NT2/D1 (cell line): ENCODE data around the gene LIMCH1.
"Not testable (repeated sequence)": the region's sequence is repeated elsewhere in the genome, so short reads cannot be mapped to it uniquely, and the experiment has no call there.

Experiments
- DNase-seq: peaks from one replicate; pipeline ENCODE4 v3.0.0-alpha.2; 2011; ENCODE audit warnings: low read depth, low spot score
- H3K27me3 ChIP-seq: 2 replicates; pipeline ENCODE4 v1.6.0; 2011; ENCODE audit warnings: mild to moderate bottlenecking; ENCODE audit not compliant: insufficient read length, insufficient read depth
- H3K36me3 ChIP-seq: 2 replicates; pipeline ENCODE4 v1.6.1; 2011; ENCODE audit warnings: mild to moderate bottlenecking, low read length, mixed read lengths; ENCODE audit not compliant: insufficient read depth, insufficient read length
- H3K4me1 ChIP-seq: 2 replicates; pipeline ENCODE4 v1.5.1; 2011; ENCODE audit not compliant: insufficient read depth, insufficient read length
- H3K4me3 ChIP-seq: 2 replicates; pipeline ENCODE4 v1.5.1; 2011; ENCODE audit warnings: low read depth; ENCODE audit not compliant: insufficient read length
- H3K9ac ChIP-seq: 2 replicates; pipeline ENCODE4 v1.6.0; 2011; ENCODE audit warnings: low read depth; ENCODE audit not compliant: insufficient read length
- H3K9me3 ChIP-seq: 2 replicates; pipeline ENCODE4 v1.5.1; 2011; ENCODE audit warnings: mild to moderate bottlenecking, low read length; ENCODE audit not compliant: insufficient read depth
- SUZ12 ChIP-seq: IDR thresholded peaks from 2 replicates; pipeline ENCODE4 v1.6.1; 2011; ENCODE audit not compliant: insufficient read length, insufficient read depth; ENCODE audit errors: extremely low read depth
- YY1 ChIP-seq: IDR thresholded peaks from 2 replicates; pipeline ENCODE4 v1.6.1; 2011; ENCODE audit not compliant: insufficient read length, insufficient read depth
- ZNF274 ChIP-seq: IDR thresholded peaks from 2 replicates; pipeline ENCODE4 v1.6.1; 2011; ENCODE audit warnings: mild to moderate bottlenecking, low read depth, low read length

LIMCH1 gene

GRCh38 chr4:41538017-41538733 is at the start of gene LIMCH1:
Gene LIMCH1 (plus strand): TSS chr4:41538157. CDS start chr4:41605996, 67,839 bp downstream.
- TF ChIP-seq SUZ12 (no peak), ZNF274 (no peak), YY1 (no peak)
- no peak within 1 kb of the TSS for H3K4me3 ChIP-seq
- no peaks in the 10 kb centered on the region for H3K9me3 ChIP-seq
- no peaks in the 10 kb centered on the region for H3K27me3 ChIP-seq
- DNase-seq, result no peak
- no peak within 1 kb of the TSS for H3K9ac ChIP-seq
- no peaks in the 10 kb centered on the region for H3K36me3 ChIP-seq
- peaks cover 3% of the 10 kb centered on the region for H3K4me1 ChIP-seq

GRCh38 chr4:41491081-41491576 is 46.8 kb upstream of the LIMCH1 start:
- H3K4me3 ChIP-seq, H3K9me3 ChIP-seq, H3K4me1 ChIP-seq, H3K36me3 ChIP-seq, DNase-seq, H3K27me3 ChIP-seq, H3K9ac ChIP-seq: not testable (repeated sequence)

DNA sequence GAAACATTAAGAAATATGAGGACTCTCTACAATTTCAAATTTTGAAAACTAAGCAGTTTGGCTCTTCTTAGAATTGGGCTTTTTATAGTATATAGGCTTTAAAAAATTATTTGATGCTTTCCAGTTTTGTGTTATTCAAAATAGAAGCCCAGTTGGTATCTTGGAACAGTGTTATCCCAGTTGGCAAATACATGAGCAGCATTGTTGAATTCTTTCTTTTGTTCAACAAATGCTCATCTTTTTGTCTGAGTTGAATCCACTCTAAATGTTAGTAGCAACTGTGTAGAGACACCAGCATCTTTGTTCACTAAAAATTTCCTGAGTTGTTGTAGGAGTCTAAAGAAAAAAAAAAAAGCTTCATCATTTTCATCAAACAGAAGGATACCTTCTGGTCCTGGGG is 41.0 kb upstream of the LIMCH1 start:
- H3K4me3 ChIP-seq, result no peak overlapping the region
- no peak overlapping the region for H3K9ac ChIP-seq
- H3K36me3 ChIP-seq, result no peaks in the 10 kb centered on the region
- H3K9me3 ChIP-seq, result no peaks in the 10 kb centered on the region
- no peaks in the 10 kb centered on the region for H3K27me3 ChIP-seq
- no peaks in the 10 kb centered on the region for H3K4me1 ChIP-seq
- DNase-seq, result no peak
- no peak for TF ChIP-seq YY1

- Histone ChIP-seq H3K27me3 (no peaks in the 10 kb centered on the region), H3K9me3 (no peaks in the 10 kb centered on the region), H3K4me3 (no peak overlapping the region), H3K9ac (no peak overlapping the region), H3K4me1 (no peaks in the 10 kb centered on the region), H3K36me3 (no peaks in the 10 kb centered on the region)
- DNase-seq, result no peak
- TF ChIP-seq SUZ12 (no peak), YY1 (no peak), ZNF274 (no peak)
Observed at GRCh38 chr4:41498177-41498576, 39.8 kb upstream of the LIMCH1 start.

GRCh38 chr4:41504167-41504818 is 33.7 kb upstream of the LIMCH1 start:
- Histone ChIP-seq H3K36me3 (no peaks in the 10 kb centered on the region), H3K4me3 (no peak overlapping the region), H3K9ac (no peak overlapping the region), H3K4me1 (no peaks in the 10 kb centered on the region), H3K27me3 (no peaks in the 10 kb centered on the region), H3K9me3 (no peaks in the 10 kb centered on the region)
- no peak for DNase-seq
- TF ChIP-seq SUZ12 (no peak), ZNF274 (no peak), YY1 (no peak)

GRCh38 chr4:41505161-41505661 is 32.7 kb upstream of the LIMCH1 start:
- Histone ChIP-seq H3K4me1 (no peaks in the 10 kb centered on the region), H3K4me3 (no peak overlapping the region), H3K27me3 (no peaks in the 10 kb centered on the region), H3K36me3 (no peaks in the 10 kb centered on the region), H3K9me3 (no peaks in the 10 kb centered on the region), H3K9ac (no peak overlapping the region)
- TF ChIP-seq ZNF274 (no peak), SUZ12 (no peak), YY1 (no peak)
- no peak for DNase-seq

DNA sequence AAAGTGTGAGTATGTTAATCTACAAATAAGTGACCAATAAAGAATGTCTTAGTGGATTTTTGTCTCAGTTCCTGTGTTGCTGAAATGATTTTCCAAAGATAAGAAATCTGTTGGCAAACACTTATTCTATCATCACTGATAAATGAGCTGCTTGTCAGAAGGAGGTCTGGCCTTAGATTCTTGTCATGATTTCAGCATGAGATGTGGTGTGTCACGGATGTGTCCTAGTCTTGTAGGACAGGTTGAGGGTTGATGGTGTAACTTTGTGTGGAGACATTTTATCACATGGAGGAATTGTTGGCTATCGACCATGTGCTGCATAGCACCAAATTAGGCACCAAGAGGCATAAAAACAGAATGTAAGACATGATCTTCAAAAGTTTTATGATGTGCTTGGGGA is 31.8 kb upstream of the LIMCH1 start:
- no peak overlapping the region for H3K4me3 ChIP-seq
- TF ChIP-seq YY1 (no peak), ZNF274 (no peak), SUZ12 (no peak)

More for the DNA sequence above, 31.8 kb upstream of the LIMCH1 start:
- no peak overlapping the region for H3K9ac ChIP-seq
- no peaks in the 10 kb centered on the region for H3K4me1 ChIP-seq
- no peaks in the 10 kb centered on the region for H3K36me3 ChIP-seq
- no peak for DNase-seq
- no peaks in the 10 kb centered on the region for H3K27me3 ChIP-seq
- H3K9me3 ChIP-seq, result no peaks in the 10 kb centered on the region
